SK-N-SH (cell line): ENCODE measurements around the gene DEGS1. TPM values are rescaled to one million over a fixed set of nuclear protein-coding genes. Genes with fewer than 3 reads are reported as not detected.

ENCODE experiments used
- CTCF ChIA-PET: fragments of 300-600, 350-600 bp; formaldehyde crosslinking; extraction: SDS; loops from one replicate; lab custom pipeline; 2021; lab: Yijun Ruan, JAX
- POLR2A ChIA-PET: fragments of 350-600 bp; sonication (Branson Sonifier 250); formaldehyde crosslinking; extraction: SDS; loops from one replicate; lab custom pipeline; 2020; ENCODE audit warnings: antibody characterized with exemption, inconsistent platforms; lab: Yijun Ruan, JAX
- DNase-seq: peaks from one replicate; pipeline ENCODE4 v3.0.0; 2012
- H2AFZ ChIP-seq: fragments of 200-600 bp; sonication (generic); 2 replicates; pipeline ENCODE4 v1.8.1; 2016; ENCODE audit warnings: antibody characterized with exemption, mild to moderate bottlenecking, low read depth
- H3F3A ChIP-seq: fragments of 200-600 bp; sonication (generic); replicated peaks from 2 replicates; pipeline ENCODE3; 2016; ENCODE audit warnings: antibody characterized with exemption, mild to moderate bottlenecking; ENCODE audit not compliant: insufficient read depth
- H3K27ac ChIP-seq, 2 experiments: fragments of 200-500 bp in 1 of 2; fragments of 200-600 bp in 1 of 2; sonication (Bioruptor generic) in 1 of 2; sonication (generic), shearing (Covaris generic) in 1 of 2; 2 replicates each; pipeline versions ENCODE4 v1.5.1 to v1.6.1; 2014 to 2016; ENCODE audit warnings: low read depth in 2 of 2, inconsistent platforms in 1 of 2, low read length in 1 of 2, mild to moderate bottlenecking in 1 of 2, mixed read lengths in 1 of 2
- H3K27me3 ChIP-seq: fragments of 200-600 bp; sonication (generic), shearing (Covaris generic); 2 replicates; pipeline ENCODE4 v1.6.1; 2016; ENCODE audit warnings: mixed run types; ENCODE audit not compliant: insufficient read depth
- H3K36me3 ChIP-seq, 2 experiments: fragments of 200-500 bp in 1 of 2; fragments of 200-600 bp in 1 of 2; sonication (Bioruptor generic) in 1 of 2; sonication (generic) in 1 of 2; replicated peaks in 1 of 2; 2 replicates each; pipeline versions ENCODE3 to v1.5.1; 2014 to 2016; ENCODE audit warnings: low read length in 1 of 2, mild to moderate bottlenecking in 1 of 2; ENCODE audit not compliant: insufficient read depth in 2 of 2, control insufficient read depth in 1 of 2
- H3K4me1 ChIP-seq, 2 experiments: fragments of 200-500 bp in 1 of 2; fragments of 200-600 bp in 1 of 2; sonication (Bioruptor generic) in 1 of 2; sonication (generic), shearing (Covaris generic) in 1 of 2; 2 replicates each; pipeline versions ENCODE4 v1.5.1 to v1.6.1; 2014 to 2016; ENCODE audit warnings: low read depth in 1 of 2, low read length in 1 of 2, mixed run types in 1 of 2; ENCODE audit not compliant: insufficient read depth in 2 of 2, control insufficient read depth in 1 of 2
- H3K4me2 ChIP-seq: fragments of 200-600 bp; sonication (generic), shearing (Covaris generic); 2 replicates; pipeline ENCODE4 v1.6.1; 2017; ENCODE audit warnings: mixed run types
- H3K4me3 ChIP-seq, 2 experiments: fragments of 200-500 bp in 1 of 2; fragments of 200-600 bp in 1 of 2; sonication (Bioruptor generic) in 1 of 2; sonication (generic), shearing (Covaris generic) in 1 of 2; 2 replicates each; pipeline versions ENCODE4 v1.5.1 to v1.8.1; 2014 to 2016; ENCODE audit warnings: low read depth in 2 of 2, inconsistent platforms in 1 of 2, low read length in 1 of 2, mild to moderate bottlenecking in 1 of 2, mixed read lengths in 1 of 2, moderate library complexity in 1 of 2
- H3K79me2 ChIP-seq: fragments of 200-600 bp; sonication (generic); 2 replicates; pipeline ENCODE4 v1.8.1; 2017; ENCODE audit warnings: mild to moderate bottlenecking; ENCODE audit not compliant: insufficient read depth
- H3K9ac ChIP-seq: fragments of 200-600 bp; sonication (generic); 2 replicates; pipeline ENCODE4 v1.6.1; 2017; ENCODE audit warnings: mixed run types
- H3K9me2 ChIP-seq: fragments of 200-600 bp; sonication (generic); 2 replicates; pipeline ENCODE4 v1.6.1; 2017; ENCODE audit warnings: mixed run types
- H3K9me3 ChIP-seq: fragments of 200-600 bp; sonication (generic); 2 replicates; pipeline ENCODE4 v1.6.1; 2017; ENCODE audit warnings: mixed run types, mild to moderate bottlenecking, moderate library complexity
- H4K20me1 ChIP-seq: fragments of 200-600 bp; sonication (generic); 2 replicates; pipeline ENCODE4 v1.6.1; 2017; ENCODE audit warnings: mild to moderate bottlenecking, mixed run types; ENCODE audit not compliant: insufficient read depth
- CTCF ChIP-seq: fragments of 200-600 bp; sonication (generic); IDR thresholded peaks from 2 replicates; pipeline ENCODE4 v1.6.1; 2017; ENCODE audit warnings: antibody characterized with exemption, mild to moderate bottlenecking, moderate library complexity
- ELF1 ChIP-seq: IDR thresholded peaks from 2 replicates; pipeline ENCODE4 v1.4.0; 2012
- FOSL2 ChIP-seq: IDR thresholded peaks from 2 replicates; pipeline ENCODE4 v1.4.0; 2012; ENCODE audit warnings: low read depth, mild to moderate bottlenecking, moderate library complexity, borderline replicate concordance
- FOXJ3 ChIP-seq: sonication (generic); formaldehyde crosslinking; IDR thresholded peaks from 2 replicates; pipeline ENCODE4 v1.5.1; 2020; ENCODE audit warnings: mild to moderate bottlenecking, missing genetic modification reagents
- GATA2 ChIP-seq: sonication (generic); formaldehyde crosslinking; IDR thresholded peaks from 2 replicates; pipeline ENCODE4 v1.5.0; 2020; ENCODE audit warnings: mild to moderate bottlenecking, missing genetic modification reagents
- JUND ChIP-seq: IDR thresholded peaks from 2 replicates; pipeline ENCODE4 v1.4.0; 2012
- MXI1 ChIP-seq: IDR thresholded peaks from 2 replicates; pipeline ENCODE4 v1.6.1; 2012; ENCODE audit warnings: mild to moderate bottlenecking, low read depth, low read length, improper control_type of control experiment
- PBX3 ChIP-seq: IDR thresholded peaks from 2 replicates; pipeline ENCODE4; 2012
- RCOR1 ChIP-seq: fragments of 150-350 bp; IDR thresholded peaks from 2 replicates; pipeline ENCODE4 v1.6.1; 2017; ENCODE audit warnings: antibody characterized with exemption, low read length
- REST ChIP-seq: IDR thresholded peaks from 2 replicates; pipeline ENCODE4 v1.6.1; 2012; ENCODE audit warnings: mild to moderate bottlenecking, low read depth, low read length, moderate library complexity
- RFX5 ChIP-seq: IDR thresholded peaks from 2 replicates; pipeline ENCODE4 v1.6.1; 2012; ENCODE audit warnings: mild to moderate bottlenecking, improper control_type of control experiment, low read length
- TAF1 ChIP-seq: IDR thresholded peaks from 2 replicates; pipeline ENCODE4 v1.6.1; 2012; ENCODE audit warnings: low read depth, mild to moderate bottlenecking, low read length, moderate library complexity, borderline replicate concordance
- TCF12 ChIP-seq: IDR thresholded peaks from 2 replicates; pipeline ENCODE4 v1.4.0; 2012
- YY1 ChIP-seq: IDR thresholded peaks from 2 replicates; pipeline ENCODE4 v1.4.0; 2012; ENCODE audit warnings: low read depth, mild to moderate bottlenecking
- WGBS: methylation state at CpG from one replicate; pipeline ENCODE4 v1.1.6; 2017; ENCODE audit warnings: low lambda C conversion rate; 5-methylcytosine and 5-hydroxymethylcytosine counted together
- polyA plus RNA-seq, 3 experiments: library from polyadenylated mRNA; depleted of rRNA; stranded (reverse); fragments of >200 nt; gene quantifications; 2 replicates each; pipeline ENCODE4 v1.2.3, GENCODE V29; 2012

The DEGS1 gene
- polyA plus RNA-seq, 1 of the 3 experiments (the other 2 are of a cell fraction), result 62.3 TPM

- H3K4me2 ChIP-seq, result no peak overlapping the region
- TF ChIP-seq TCF12, result no peak
- no peak for TF ChIP-seq RCOR1
- TF ChIP-seq MXI1, result no peak
- TF ChIP-seq CTCF, result no peak
- TF ChIP-seq YY1, result no peak
- no peak for TF ChIP-seq RFX5
- TF ChIP-seq FOXJ3 (CRISPR knock-in tag), result no peak
- TF ChIP-seq JUND, result no peak
- no peak for TF ChIP-seq FOSL2
- TF ChIP-seq PBX3, result no peak
- no peak for TF ChIP-seq ELF1
- TF ChIP-seq GATA2, result no peak
- no peak for TF ChIP-seq REST
- TF ChIP-seq TAF1, result no peak
- no peaks in the 10 kb centered on the region for H3K27me3 ChIP-seq
- H3F3A ChIP-seq, result peaks cover 25% of the 10 kb centered on the region
- WGBS, result 94% methylated on average over 2 of the region's 2 CpGs
- ChIA-PET CTCF (no interaction called here), POLR2A (no interaction called here)
- no peaks in the 10 kb centered on the region for H4K20me1 ChIP-seq
- H3K9me2 ChIP-seq, result no peaks in the 10 kb centered on the region
- no peaks in the 10 kb centered on the region; the same call in 1 of the 2 replicates for H3K79me2 ChIP-seq
- no peak for DNase-seq
- no peaks in the 10 kb centered on the region for H3K36me3 ChIP-seq
- H3K27ac ChIP-seq, result no peak overlapping the region
- peaks cover 16% of the 10 kb centered on the region in 2 experiments for H3K4me1 ChIP-seq
- no peaks in the 10 kb centered on the region for H3K9me3 ChIP-seq
- H3K4me3 ChIP-seq, result no peak overlapping the region
- no peak overlapping the region for H3K9ac ChIP-seq
- H2AFZ ChIP-seq, result no peak overlapping the region
Measured at GRCh38 chr1:224199679-224200078, 16.6 kb downstream of the DEGS1 start.
